Fibroblast of lung (primary cell): ENCODE data around the gene GFM1. TPM values are rescaled to one million over a fixed set of nuclear protein-coding genes. Genes with fewer than 3 reads are reported as not detected.

ENCODE experiments used
- DNase-seq, 2 donors: peaks; one replicate each; pipeline versions ENCODE4 v3.0.0 to v3.0.0-alpha.2; 2010; ENCODE audit warnings: low read depth in 2 of 2
- H2AFZ ChIP-seq: 2 replicates; pipeline ENCODE4 v1.5.1; 2012; ENCODE audit warnings: low read length, control low read depth, inconsistent platforms
- H3K27ac ChIP-seq: 2 replicates; pipeline ENCODE4 v1.5.1; 2011; ENCODE audit warnings: low read length, control low read depth; ENCODE audit not compliant: insufficient read depth
- H3K27me3 ChIP-seq: 2 replicates; pipeline ENCODE4 v1.5.1; 2011; ENCODE audit warnings: mild to moderate bottlenecking, low read length; ENCODE audit not compliant: control insufficient read depth, insufficient read depth
- H3K36me3 ChIP-seq: 2 replicates; pipeline ENCODE4 v1.5.1; 2011; ENCODE audit warnings: low read length; ENCODE audit not compliant: control insufficient read depth, insufficient read depth
- H3K4me1 ChIP-seq: 2 replicates; pipeline ENCODE4 v1.5.1; 2011; ENCODE audit warnings: low read length; ENCODE audit not compliant: control insufficient read depth, insufficient read depth; ENCODE audit errors: extremely low read depth
- H3K4me2 ChIP-seq: 2 replicates; pipeline ENCODE4 v1.5.1; 2011; ENCODE audit warnings: low read length, control low read depth; ENCODE audit not compliant: insufficient read depth; ENCODE audit errors: extremely low read depth
- H3K4me3 ChIP-seq, 4 experiments: fragments of 200-600 bp in 1 of 4; sonication (generic) in 1 of 4; replicated peaks in 1 of 4; 2 replicates each; pipeline ENCODE4 v1.5.1; 2011 to 2016; ENCODE audit warnings: low read length in 4 of 4, low read depth in 3 of 4, mild to moderate bottlenecking in 3 of 4, control low read depth in 2 of 4, inconsistent platforms in 1 of 4, mixed read lengths in 1 of 4; ENCODE audit not compliant: insufficient read depth in 1 of 4; ENCODE audit errors: control extremely low read depth in 1 of 4
- H3K79me2 ChIP-seq: 2 replicates; pipeline ENCODE4 v1.5.1; 2012; ENCODE audit warnings: mild to moderate bottlenecking, low read length, inconsistent platforms; ENCODE audit not compliant: control insufficient read depth, insufficient read depth
- H3K9ac ChIP-seq: 2 replicates; pipeline ENCODE4 v1.5.1; 2011; ENCODE audit warnings: mild to moderate bottlenecking, low read length, control low read depth; ENCODE audit not compliant: insufficient read depth
- H3K9me3 ChIP-seq: 2 replicates; pipeline ENCODE4 v1.5.1; 2012; ENCODE audit warnings: low read depth, low read length; ENCODE audit not compliant: control insufficient read depth, insufficient read depth
- H4K20me1 ChIP-seq: 2 replicates; pipeline ENCODE4 v1.5.1; 2011; ENCODE audit warnings: low read length; ENCODE audit not compliant: control insufficient read depth, insufficient read depth; ENCODE audit errors: extremely low read depth
- EZH2 ChIP-seq: IDR thresholded peaks from 2 replicates; pipeline ENCODE4 v1.5.1; 2012; ENCODE audit warnings: low read length, control low read depth, mild to moderate bottlenecking; ENCODE audit errors: missing control alignments
- polyA plus RNA-seq, 2 donors: library from polyadenylated mRNA; depleted of rRNA in 1 of 2; stranded (reverse) in 1 of 2; unstranded in 1 of 2; fragments of >200 nt; gene quantifications; 2 replicates each; pipeline ENCODE4 v1.2.1, GENCODE V29; 2011 to 2012; ENCODE audit warnings: missing spikeins in 1 of 2
- total RNA-seq: library from RNA; depleted of rRNA; stranded (reverse); fragments of >200 nt; gene quantifications from 2 replicates; pipeline ENCODE4 v1.2.1, GENCODE V29; 2014
- TF ChIP-seq, protein P1 (sequence below), 2 donors: IDR thresholded peaks in 1 of 2; conservative IDR thresholded peaks in 1 of 2; 1 replicate in 1 of 2; 2 replicates in 1 of 2; pipeline ENCODE4 v1.5.1; 2011 to 2012; ENCODE audit warnings: low read length in 2 of 2, control low read depth in 1 of 2, inconsistent platforms in 1 of 2, low read depth in 1 of 2, mild to moderate bottlenecking in 1 of 2

Gene GFM1
- total and polyA plus RNA-seq, 2 donors (not counting 1 experiment from before 2014, with no cell fraction given) = 30.5 to 38.6 TPM

DNA sequence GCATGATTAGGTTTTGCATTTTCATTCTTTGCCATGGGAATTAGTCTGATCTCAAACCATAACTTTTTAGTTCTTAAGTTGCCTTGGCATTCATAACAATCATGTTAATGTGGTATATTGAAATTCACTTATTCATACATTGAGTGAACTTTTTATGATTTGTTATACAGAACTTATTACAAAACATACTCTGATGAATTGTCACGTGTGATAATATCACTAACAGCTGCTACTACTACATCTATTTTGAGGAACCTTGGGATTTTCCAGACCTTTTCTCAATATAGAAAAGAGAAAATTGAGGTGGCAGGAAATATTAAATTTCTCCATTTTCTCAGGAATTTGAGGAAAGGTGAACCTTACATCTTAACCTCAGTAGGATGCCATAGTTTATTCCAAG is 18.9 kb downstream of the GFM1 start:
- no peak overlapping the region for H3K9ac ChIP-seq

DNA sequence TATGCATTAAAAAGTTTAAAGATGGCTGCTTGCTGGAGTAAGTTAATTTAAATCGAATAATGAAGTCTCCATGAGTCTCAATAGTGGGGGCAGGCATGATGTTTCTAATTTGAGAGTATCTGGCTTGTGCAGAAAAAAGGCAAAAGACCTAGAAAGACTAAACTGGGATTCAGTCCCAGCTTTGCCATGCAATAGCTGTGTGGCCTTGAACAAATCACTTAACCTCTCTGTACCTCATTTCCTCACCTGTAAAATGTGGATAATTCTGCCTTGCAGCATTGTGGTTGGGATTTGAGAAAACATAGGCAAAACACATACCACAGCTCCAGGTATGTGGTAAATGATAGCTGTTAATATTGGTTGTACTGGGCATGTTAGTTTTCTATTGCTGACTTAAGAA is 19.5 kb downstream of the GFM1 start:
- H2AFZ ChIP-seq = no peak overlapping the region
- TF ChIP-seq, protein P1, sequence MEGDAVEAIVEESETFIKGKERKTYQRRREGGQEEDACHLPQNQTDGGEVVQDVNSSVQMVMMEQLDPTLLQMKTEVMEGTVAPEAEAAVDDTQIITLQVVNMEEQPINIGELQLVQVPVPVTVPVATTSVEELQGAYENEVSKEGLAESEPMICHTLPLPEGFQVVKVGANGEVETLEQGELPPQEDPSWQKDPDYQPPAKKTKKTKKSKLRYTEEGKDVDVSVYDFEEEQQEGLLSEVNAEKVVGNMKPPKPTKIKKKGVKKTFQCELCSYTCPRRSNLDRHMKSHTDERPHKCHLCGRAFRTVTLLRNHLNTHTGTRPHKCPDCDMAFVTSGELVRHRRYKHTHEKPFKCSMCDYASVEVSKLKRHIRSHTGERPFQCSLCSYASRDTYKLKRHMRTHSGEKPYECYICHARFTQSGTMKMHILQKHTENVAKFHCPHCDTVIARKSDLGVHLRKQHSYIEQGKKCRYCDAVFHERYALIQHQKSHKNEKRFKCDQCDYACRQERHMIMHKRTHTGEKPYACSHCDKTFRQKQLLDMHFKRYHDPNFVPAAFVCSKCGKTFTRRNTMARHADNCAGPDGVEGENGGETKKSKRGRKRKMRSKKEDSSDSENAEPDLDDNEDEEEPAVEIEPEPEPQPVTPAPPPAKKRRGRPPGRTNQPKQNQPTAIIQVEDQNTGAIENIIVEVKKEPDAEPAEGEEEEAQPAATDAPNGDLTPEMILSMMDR (conservative IDR thresholded peaks at IDR 0.05 in 1 of 2, IDR thresholded peaks at IDR 0.05 in 1 of 2; ENCODE audit: low read depth in 1 of 2, low read length in 2 of 2) = no peak
- no peak for TF ChIP-seq EZH2
- peaks cover 7% of the 10 kb centered on the region for H3K36me3 ChIP-seq
- H3K4me3 ChIP-seq = no peak overlapping the region
- no peaks in the 10 kb centered on the region for H3K79me2 ChIP-seq
- H3K9me3 ChIP-seq = no peaks in the 10 kb centered on the region
- H3K4me1 ChIP-seq = peaks cover 3% of the 10 kb centered on the region
- no peaks in the 10 kb centered on the region for H3K27me3 ChIP-seq
- no peak for DNase-seq
- H3K27ac ChIP-seq = no peak overlapping the region
- H3K9ac ChIP-seq = no peak overlapping the region
- no peak overlapping the region for H3K4me2 ChIP-seq
- no peaks in the 10 kb centered on the region for H4K20me1 ChIP-seq

More for the DNA sequence above, 18.9 kb downstream of the GFM1 start:
- no peaks in the 10 kb centered on the region for H3K27me3 ChIP-seq
- H3K4me2 ChIP-seq = no peak overlapping the region
- H3K79me2 ChIP-seq = no peaks in the 10 kb centered on the region
- peaks cover 2% of the 10 kb centered on the region for H3K4me1 ChIP-seq
- no peaks in the 10 kb centered on the region for H3K9me3 ChIP-seq
- no peak overlapping the region for H2AFZ ChIP-seq
- H3K27ac ChIP-seq = no peak overlapping the region
- H4K20me1 ChIP-seq = no peaks in the 10 kb centered on the region
- DNase-seq = no peak
- H3K36me3 ChIP-seq = peaks cover 7% of the 10 kb centered on the region
- TF ChIP-seq, protein P1 (conservative IDR thresholded peaks at IDR 0.05 in 1 of 2, IDR thresholded peaks at IDR 0.05 in 1 of 2; ENCODE audit: low read depth in 1 of 2, low read length in 2 of 2) = no peak
- TF ChIP-seq EZH2 = no peak
- no peak overlapping the region for H3K4me3 ChIP-seq

DNA sequence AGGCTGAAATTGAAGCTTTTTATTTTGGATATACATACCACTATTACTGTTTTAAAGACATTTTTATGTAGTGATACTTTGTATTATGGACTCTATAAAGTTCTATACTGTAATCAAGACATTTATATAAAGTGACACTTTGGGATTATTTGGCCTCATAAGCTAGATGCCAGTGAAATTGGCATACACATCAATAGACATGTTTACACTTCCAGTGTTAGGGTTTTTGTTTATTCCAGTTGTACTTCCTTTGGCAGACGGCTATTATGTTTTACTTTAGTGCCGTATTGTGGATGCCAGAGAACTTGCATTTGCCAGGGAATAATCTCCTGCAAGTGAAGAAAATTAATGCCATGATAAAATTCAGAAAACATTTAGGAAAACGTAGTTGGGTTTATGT is 22.1 kb downstream of the GFM1 start:
- Histone ChIP-seq H3K4me2 (no peak overlapping the region), H2AFZ (no peak overlapping the region), H3K4me3 (no peak overlapping the region), H3K9ac (no peak overlapping the region), H3K27me3 (no peaks in the 10 kb centered on the region), H4K20me1 (no peaks in the 10 kb centered on the region), H3K9me3 (no peaks in the 10 kb centered on the region), H3K4me1 (peaks cover 5% of the 10 kb centered on the region), H3K79me2 (peaks cover 7% of the 10 kb centered on the region), H3K36me3 (peaks cover 6% of the 10 kb centered on the region), H3K27ac (no peak overlapping the region)
- TF ChIP-seq EZH2 = no peak
- TF ChIP-seq, protein P1 (conservative IDR thresholded peaks at IDR 0.05 in 1 of 2, IDR thresholded peaks at IDR 0.05 in 1 of 2; ENCODE audit: low read depth in 1 of 2, low read length in 2 of 2) = no peak
- no peak for DNase-seq
